ENCODE results near the gene SLC39A5. TPM values are rescaled to one million over a fixed set of nuclear protein-coding genes. Genes with fewer than 3 reads are reported as not detected.
"Not testable (repeated sequence)": the region's sequence is repeated elsewhere in the genome, so short reads cannot be mapped to it uniquely, and the experiment has no call there.

SLC39A5 gene
- total RNA-seq, 1 donor from 2014 or later: not detected

DNA sequence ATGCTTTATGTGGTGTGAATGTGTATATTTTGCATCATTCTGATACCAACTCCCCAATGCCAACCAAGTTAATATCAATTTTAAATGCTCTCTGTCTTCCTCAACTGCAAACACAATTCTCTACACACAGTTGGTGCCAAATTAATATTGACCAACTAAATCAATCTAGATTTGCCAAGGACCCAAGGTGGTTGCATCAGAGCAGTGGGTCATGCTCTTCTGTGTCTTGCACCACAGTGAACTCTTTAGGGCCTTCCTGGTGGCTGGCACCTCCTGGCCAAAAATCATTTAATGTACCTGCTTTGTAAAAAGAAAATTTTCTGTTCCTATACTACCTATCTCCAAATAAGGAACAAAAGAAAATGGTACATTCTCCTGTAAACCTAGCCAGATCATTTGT, 51.0 kb downstream of the SLC39A5 start:
- Histone ChIP-seq H3K9me3 (no peaks in the 10 kb centered on the region), H3K27me3 (no peaks in the 10 kb centered on the region), H3K4me1 (no peaks in the 10 kb centered on the region), H3K27ac (no peak overlapping the region), H3K36me3 (peaks cover 0 to 88% of the 10 kb centered on the region in 2 donors), H3K4me3 (no peak overlapping the region)
- intact Hi-C loops (cut with DNase I): no loop called here
- no peak for TF ChIP-seq POLR2A (IDR thresholded peaks at IDR 0.05)
- no peak for TF ChIP-seq POLR2AphosphoS5 (IDR thresholded peaks at IDR 0.05; ENCODE audit: insufficient read depth in 1 of 2, low read depth in 1 of 2)
- TF ChIP-seq, protein P1, sequence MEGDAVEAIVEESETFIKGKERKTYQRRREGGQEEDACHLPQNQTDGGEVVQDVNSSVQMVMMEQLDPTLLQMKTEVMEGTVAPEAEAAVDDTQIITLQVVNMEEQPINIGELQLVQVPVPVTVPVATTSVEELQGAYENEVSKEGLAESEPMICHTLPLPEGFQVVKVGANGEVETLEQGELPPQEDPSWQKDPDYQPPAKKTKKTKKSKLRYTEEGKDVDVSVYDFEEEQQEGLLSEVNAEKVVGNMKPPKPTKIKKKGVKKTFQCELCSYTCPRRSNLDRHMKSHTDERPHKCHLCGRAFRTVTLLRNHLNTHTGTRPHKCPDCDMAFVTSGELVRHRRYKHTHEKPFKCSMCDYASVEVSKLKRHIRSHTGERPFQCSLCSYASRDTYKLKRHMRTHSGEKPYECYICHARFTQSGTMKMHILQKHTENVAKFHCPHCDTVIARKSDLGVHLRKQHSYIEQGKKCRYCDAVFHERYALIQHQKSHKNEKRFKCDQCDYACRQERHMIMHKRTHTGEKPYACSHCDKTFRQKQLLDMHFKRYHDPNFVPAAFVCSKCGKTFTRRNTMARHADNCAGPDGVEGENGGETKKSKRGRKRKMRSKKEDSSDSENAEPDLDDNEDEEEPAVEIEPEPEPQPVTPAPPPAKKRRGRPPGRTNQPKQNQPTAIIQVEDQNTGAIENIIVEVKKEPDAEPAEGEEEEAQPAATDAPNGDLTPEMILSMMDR (IDR thresholded peaks at IDR 0.05): no peak
- DNase-seq (ENCODE audit: extremely low spot score in 2 of 2): no peak

DNA sequence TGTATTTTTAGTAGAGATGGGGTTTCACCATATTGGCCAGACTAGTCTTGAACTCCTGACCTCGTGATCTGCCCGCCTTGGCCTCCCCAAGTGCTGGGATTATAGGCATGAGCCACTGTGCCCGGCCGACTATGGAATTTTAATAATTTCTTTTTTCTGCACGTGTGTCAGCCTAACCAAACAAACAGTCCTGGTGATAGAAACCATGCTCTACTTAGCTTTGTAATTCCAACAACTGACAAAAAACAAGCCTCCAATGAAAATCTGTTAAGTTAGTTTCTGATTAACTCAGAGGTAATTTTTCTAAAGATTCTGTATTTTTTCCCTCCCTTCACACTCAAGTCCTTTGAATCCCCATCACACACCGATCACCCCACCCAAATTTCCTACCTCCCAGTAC, 52.2 kb downstream of the SLC39A5 start:
- intact Hi-C loops (cut with DNase I): no loop called here
- TF ChIP-seq POLR2A (IDR thresholded peaks at IDR 0.05) (no peak), POLR2AphosphoS5 (IDR thresholded peaks at IDR 0.05; ENCODE audit: insufficient read depth in 1 of 2, low read depth in 1 of 2) (no peak)
- TF ChIP-seq, protein P1 (IDR thresholded peaks at IDR 0.05): no peak
- no peaks in the 10 kb centered on the region for H3K9me3 ChIP-seq
- peaks cover 8% of the 10 kb centered on the region for H3K4me1 ChIP-seq
- no peak overlapping the region for H3K27ac ChIP-seq
- no peak overlapping the region for H3K4me3 ChIP-seq
- peaks cover 0 to 76% of the 10 kb centered on the region in 2 donors for H3K36me3 ChIP-seq
- DNase-seq (ENCODE audit: extremely low spot score in 2 of 2): no peak
- H3K27me3 ChIP-seq: no peaks in the 10 kb centered on the region

DNA sequence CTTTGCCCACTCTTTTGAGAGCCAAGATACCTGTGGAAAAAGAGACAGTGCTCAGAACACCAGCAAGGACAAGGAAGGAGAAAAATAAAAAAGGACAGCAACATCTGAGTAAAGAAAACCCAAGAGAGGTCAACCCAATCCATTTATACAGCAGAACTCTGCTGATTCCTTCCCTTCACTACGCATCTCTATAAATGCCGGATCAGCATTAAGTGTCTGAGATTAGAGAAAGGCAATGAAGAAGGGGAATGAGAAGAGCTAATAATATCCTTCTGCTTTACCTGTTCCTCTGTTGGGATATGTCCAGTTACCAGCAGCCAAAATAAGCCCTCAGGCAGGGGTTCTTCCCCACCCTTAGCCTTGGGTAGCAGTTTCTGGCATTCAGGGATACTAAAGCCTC, 52.7 kb downstream of the SLC39A5 start:
- Histone ChIP-seq H3K27ac (no peak overlapping the region), H3K36me3 (peaks cover 0 to 75% of the 10 kb centered on the region in 2 donors), H3K4me3 (no peak overlapping the region), H3K9me3 (no peaks in the 10 kb centered on the region), H3K27me3 (no peaks in the 10 kb centered on the region), H3K4me1 (peaks cover 13% of the 10 kb centered on the region)
- intact Hi-C loops (cut with DNase I): no loop called here
- TF ChIP-seq POLR2A (IDR thresholded peaks at IDR 0.05) (no peak), POLR2AphosphoS5 (IDR thresholded peaks at IDR 0.05; ENCODE audit: insufficient read depth in 1 of 2, low read depth in 1 of 2) (no peak)
- TF ChIP-seq, protein P1 (IDR thresholded peaks at IDR 0.05): no peak
- DNase-seq (ENCODE audit: extremely low spot score in 2 of 2): no peak

DNA sequence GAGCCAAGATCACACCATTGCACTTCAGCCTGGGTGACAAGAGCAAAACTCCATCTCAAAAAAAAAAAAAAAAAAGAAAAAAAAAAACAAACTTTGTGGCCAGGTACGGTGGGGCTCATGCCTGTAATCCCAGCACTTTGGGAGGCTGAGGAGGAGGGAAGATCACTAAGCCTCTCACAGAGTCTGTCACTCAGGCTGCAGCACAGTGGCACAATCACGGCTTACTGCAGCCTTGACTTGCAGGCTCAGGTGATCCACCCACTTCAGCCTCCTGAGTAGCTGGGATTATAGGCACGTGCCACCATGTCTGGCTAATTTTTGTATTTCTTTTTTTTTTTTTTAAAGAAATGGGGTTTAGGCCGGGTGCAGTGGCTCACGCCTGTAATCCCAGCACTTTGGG, 54.4 kb downstream of the SLC39A5 start:
- H3K9me3 ChIP-seq; H3K27me3 ChIP-seq; DNase-seq (ENCODE audit: extremely low spot score in 2 of 2); H3K27ac ChIP-seq; intact Hi-C loops (cut with DNase I); H3K4me3 ChIP-seq: not testable (repeated sequence)
- peaks cover 17% of the 10 kb centered on the region for H3K4me1 ChIP-seq
- H3K36me3 ChIP-seq: peaks cover 0 to 58% of the 10 kb centered on the region in 2 donors

DNA sequence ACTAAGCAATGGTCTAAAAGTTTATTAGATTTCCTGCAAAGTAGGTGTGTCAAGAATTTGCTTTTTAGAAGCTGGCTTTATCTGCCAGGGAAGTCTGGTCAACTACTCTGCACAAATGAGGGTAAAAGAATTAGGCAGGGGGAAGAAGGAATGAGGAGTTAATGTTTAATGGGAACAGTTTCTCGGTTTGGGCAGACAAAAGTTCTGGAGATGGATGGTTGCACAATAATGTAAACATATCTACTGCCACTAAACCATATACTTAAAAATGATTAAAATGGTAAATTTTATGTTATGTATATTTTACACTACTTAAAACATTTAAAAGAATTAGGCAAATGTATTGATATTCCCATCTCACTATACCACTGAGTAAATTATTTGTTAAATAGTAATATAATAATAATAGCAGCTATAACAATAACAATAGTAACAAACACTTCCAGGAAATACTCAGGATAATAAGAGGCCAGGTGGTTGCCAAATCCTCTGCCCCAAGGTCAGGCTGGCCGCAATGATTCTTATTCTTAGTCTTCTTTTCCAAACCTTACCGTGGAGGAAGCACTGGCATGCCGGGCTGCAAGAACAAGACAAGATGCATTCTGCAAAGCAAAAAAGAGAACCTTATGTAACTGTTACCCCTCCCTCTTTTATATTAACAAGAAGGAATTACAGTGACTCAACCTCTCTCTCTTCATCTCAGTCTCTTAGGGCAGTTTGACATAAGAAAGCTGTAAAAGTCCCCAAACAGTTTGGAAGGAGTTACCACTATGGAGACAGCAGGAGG, 56.4 kb downstream of the SLC39A5 start:
- H3K27me3 ChIP-seq: no peaks in the 10 kb centered on the region
- DNase-seq (ENCODE audit: extremely low spot score in 2 of 2): no peak
- TF ChIP-seq, protein P1 (IDR thresholded peaks at IDR 0.05): no peak
- TF ChIP-seq POLR2AphosphoS5 (IDR thresholded peaks at IDR 0.05; ENCODE audit: insufficient read depth in 1 of 2, low read depth in 1 of 2): no peak
- no peak for TF ChIP-seq POLR2A (IDR thresholded peaks at IDR 0.05)
- H3K4me1 ChIP-seq: peaks cover 17% of the 10 kb centered on the region
- no peaks in the 10 kb centered on the region for H3K9me3 ChIP-seq
- no peak overlapping the region for H3K4me3 ChIP-seq
- H3K36me3 ChIP-seq: peaks cover 0 to 38% of the 10 kb centered on the region in 2 donors
- peak overlapping the region; percentile 24 for H3K27ac ChIP-seq
- intact Hi-C loops (cut with DNase I): no loop called here

Other genes with a start within 250 kb of the SLC39A5 start
- 15.5 TPM for gene SUOX, start 232.8 kb upstream of the SLC39A5 start, total RNA-seq
- gene IKZF4, start 209.0 kb upstream of the SLC39A5 start, total RNA-seq: 4.4 TPM
- gene RPS26, start 188.1 kb upstream of the SLC39A5 start, total RNA-seq: 597 TPM
- 53.8 TPM for gene ERBB3, start 149.9 kb upstream of the SLC39A5 start, total RNA-seq
- gene PA2G4, start 125.5 kb upstream of the SLC39A5 start, total RNA-seq: 116 TPM
- 2,458 TPM for gene RPL41, start 113.4 kb upstream of the SLC39A5 start, total RNA-seq
- 2.0 TPM for gene ZC3H10, start 111.8 kb upstream of the SLC39A5 start, total RNA-seq
- gene ESYT1, start 101.8 kb upstream of the SLC39A5 start, total RNA-seq: 140 TPM
- gene MYL6B, start 77.5 kb upstream of the SLC39A5 start, total RNA-seq: 40.8 TPM
- 2,285 TPM for gene MYL6, start 71.7 kb upstream of the SLC39A5 start, total RNA-seq
- 95.3 TPM for gene SMARCC2, start 40.6 kb upstream of the SLC39A5 start, total RNA-seq
- gene RNF41, start 8.1 kb upstream of the SLC39A5 start, total RNA-seq: 79.6 TPM
- gene NABP2, start 5.7 kb upstream of the SLC39A5 start, total RNA-seq: 20.4 TPM
- gene ANKRD52, start 28.3 kb downstream of the SLC39A5 start, total RNA-seq: 22.6 TPM
- 10.1 TPM for gene COQ10A, start 36.9 kb downstream of the SLC39A5 start, total RNA-seq
- gene CS, start 70.3 kb downstream of the SLC39A5 start, total RNA-seq: 140 TPM
- 65.6 TPM for gene CNPY2, start 85.9 kb downstream of the SLC39A5 start, total RNA-seq
- 37.6 TPM for gene PAN2, start 103.9 kb downstream of the SLC39A5 start, total RNA-seq
- not detected for gene IL23A, start 108.8 kb downstream of the SLC39A5 start, total RNA-seq
- 109 TPM for gene STAT2, start 130.1 kb downstream of the SLC39A5 start, total RNA-seq
- gene APOF, start 132.8 kb downstream of the SLC39A5 start, total RNA-seq: not detected
- 6.1 TPM for gene TIMELESS, start 219.4 kb downstream of the SLC39A5 start, total RNA-seq
- gene MIP, start 224.6 kb downstream of the SLC39A5 start, total RNA-seq: not detected
- gene SPRYD4, start 238.5 kb downstream of the SLC39A5 start, total RNA-seq: 1.7 TPM